HG03442 (cell line): ENCODE results near the gene MAP2K7.
"Not testable (repeated sequence)": the region's sequence is repeated elsewhere in the genome, so short reads cannot be mapped to it uniquely, and the experiment has no call there.

ENCODE experiments used
- ATAC-seq: cut with Tn5 transposase; IDR thresholded peaks from one replicate; pipeline ENCODE4 v1.9.1; 2021; ENCODE audit warnings: mild to moderate bottlenecking, moderate library complexity; ENCODE audit not compliant: unreplicated experiment

The MAP2K7 gene

DNA sequence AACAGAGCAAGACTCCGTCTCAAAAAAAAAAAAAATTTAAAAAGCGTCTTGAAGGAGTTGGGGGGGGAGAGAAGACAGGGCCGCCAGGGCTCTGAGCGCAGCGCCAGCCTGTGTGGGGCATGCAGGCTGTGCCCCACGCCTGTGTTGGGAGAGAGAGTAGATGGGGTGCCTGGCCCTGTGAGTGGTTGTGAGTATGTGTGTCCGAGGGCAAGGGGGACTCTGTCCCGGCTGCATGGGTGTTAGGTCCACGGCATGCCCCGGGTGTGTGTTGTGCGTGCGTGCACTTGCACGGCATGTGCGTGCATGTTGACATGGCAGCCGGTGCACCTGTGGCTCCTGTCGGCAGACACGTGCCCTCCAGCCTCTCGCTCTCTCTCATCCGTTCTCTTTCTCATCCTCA lies 3.4 kb downstream of the MAP2K7 start:
- ATAC-seq: no peak

DNA sequence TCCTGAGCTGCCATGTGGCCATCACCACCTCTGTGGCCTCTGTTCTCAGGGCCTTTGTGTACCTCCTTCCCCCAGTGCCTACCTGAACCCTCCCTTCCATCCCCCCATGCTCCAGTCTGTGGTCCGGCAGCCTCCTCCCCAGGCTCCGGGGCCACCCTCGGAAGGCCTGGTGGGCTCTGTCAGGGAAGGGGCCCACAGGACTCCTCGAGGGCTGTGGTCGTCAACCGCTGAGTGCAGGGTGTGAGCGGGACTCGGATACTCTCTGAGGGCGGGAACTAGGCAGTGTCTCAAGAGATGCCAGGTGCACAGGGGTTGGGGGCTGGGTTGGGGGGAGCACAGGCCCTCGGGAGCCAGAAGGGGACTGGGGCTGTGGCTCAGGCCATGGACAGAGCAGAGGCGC lies 3.9 kb downstream of the MAP2K7 start:
- no peak for ATAC-seq

- ATAC-seq: no peak
Measured at GRCh38 chr19:7908078-7908699, 4.5 kb downstream of the MAP2K7 start.

DNA sequence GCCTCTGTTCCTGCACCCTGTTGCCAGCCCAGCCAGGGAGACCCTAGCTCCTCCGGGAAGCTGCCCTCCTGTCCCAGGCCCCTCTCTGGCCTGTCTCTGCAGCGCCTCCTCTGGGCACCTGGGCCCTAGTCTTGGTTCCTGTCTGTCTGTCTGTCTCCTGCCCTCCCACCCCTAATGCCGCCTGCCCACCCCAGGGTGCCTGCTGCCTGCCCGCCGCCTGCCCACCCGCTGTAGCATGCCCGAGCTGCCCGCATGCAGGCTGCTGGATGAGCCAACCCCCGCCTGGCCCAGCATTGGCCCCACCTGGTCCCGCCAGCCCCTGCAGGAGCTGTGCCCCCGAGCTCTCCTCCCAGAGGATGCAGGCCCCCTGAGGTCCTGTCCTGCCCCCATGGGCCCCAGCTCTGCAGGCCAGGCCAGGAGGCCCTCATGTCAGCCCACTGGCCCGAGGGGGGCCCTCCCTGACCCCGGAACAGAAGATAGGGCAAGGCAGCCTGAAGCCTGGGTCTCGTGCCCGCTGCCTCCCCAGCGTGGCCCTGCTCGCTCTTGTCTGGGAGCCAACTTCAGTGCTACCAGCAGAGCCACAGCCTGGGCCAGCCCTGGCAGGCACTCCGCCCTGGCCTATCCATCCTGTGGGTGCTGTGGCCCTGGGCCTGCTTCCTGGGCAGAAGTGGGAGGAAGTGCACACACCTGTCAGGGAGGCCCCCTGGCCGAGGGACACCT lies 5.2 kb downstream of the MAP2K7 start:
- no peak for ATAC-seq

GRCh38 chr19:7909471-7910067 lies 5.9 kb downstream of the MAP2K7 start:
- no peak for ATAC-seq

DNA sequence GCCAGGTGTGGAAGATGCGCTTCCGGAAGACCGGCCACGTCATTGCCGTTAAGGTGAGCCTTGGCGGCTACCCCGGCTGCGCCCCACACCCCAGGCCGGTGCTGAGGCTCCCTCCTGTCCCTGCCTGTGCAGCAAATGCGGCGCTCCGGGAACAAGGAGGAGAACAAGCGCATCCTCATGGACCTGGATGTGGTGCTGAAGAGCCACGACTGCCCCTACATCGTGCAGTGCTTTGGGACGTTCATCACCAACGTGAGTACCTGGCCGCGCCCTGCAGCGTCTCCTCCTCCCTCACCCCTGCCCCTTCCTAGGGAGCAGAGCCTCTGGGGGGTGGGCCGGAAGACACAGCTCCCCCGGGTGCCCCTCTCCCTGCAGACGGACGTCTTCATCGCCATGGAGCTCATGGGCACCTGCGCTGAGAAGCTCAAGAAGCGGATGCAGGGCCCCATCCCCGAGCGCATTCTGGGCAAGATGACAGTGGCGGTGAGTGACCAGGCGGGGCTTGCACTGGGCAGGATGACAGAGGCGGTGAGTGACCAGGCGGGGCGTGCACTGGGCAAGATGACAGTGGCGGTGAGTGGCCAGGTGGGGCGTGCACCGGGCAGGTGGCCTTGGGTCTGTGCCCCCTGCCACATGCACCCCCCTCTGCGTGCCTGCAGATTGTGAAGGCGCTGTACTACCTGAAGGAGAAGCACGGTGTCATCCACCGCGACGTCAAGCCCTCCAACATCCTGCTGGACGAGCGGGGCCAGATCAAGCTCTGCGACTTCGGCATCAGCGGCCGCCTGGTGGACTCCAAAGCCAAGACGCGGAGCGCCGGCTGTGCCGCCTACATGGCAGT lies 6.9 kb downstream of the MAP2K7 start:
- no peak for ATAC-seq

DNA sequence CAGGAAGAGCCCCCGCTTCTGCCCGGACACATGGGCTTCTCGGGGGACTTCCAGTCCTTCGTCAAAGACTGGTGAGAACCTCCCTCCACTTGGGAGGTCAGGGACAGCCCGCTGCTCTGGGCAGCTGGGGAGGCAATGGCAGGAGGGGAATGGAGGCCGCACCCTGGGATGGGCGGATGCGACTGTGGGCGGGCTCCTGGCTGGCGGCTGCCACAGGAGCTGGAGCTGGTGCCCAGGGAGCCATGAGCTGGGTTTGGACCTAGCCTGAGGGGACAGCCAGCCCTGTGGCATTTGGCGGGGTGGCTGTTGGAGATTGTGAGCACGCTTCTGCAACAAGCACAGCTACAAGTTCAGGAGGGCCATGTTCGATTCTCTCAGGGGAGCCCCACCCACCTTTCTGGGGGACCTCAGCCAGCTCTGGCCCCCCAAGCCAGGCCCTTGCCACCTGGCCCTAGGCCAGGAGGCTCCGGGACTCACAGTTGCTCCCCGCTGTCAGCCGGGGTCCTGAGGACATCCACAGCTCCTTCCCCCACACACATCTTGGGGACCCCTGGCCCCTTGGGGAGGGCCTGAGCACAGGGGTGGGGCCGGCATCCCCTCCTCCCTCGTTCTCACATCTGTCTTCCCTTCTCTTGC lies 7.9 kb downstream of the MAP2K7 start:
- no peak for ATAC-seq

DNA sequence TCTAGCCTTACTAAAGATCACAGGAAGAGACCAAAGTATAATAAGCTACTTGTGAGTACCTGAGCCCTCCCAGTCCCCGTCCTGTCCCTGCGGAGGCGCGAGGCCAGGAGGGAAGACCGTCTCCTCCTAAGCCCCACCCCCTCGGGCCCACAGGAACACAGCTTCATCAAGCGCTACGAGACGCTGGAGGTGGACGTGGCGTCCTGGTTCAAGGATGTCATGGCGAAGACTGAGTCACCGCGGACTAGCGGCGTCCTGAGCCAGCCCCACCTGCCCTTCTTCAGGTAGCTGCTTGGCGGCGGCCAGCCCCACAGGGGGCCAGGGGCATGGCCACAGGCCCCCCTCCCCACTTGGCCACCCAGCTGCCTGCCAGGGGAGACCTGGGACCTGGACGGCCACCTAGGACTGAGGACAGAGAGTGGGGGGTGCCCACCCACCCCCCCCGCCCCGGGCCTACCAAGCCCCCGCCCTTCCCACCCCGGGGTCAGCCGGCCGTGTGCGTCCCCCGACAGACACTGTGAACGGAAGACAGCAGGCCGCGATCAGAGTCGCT lies 8.5 kb downstream of the MAP2K7 start:
- no peak for ATAC-seq

- no peak for ATAC-seq
Measured at GRCh38 chr19:7912697-7913564, 9.3 kb downstream of the MAP2K7 start.

DNA sequence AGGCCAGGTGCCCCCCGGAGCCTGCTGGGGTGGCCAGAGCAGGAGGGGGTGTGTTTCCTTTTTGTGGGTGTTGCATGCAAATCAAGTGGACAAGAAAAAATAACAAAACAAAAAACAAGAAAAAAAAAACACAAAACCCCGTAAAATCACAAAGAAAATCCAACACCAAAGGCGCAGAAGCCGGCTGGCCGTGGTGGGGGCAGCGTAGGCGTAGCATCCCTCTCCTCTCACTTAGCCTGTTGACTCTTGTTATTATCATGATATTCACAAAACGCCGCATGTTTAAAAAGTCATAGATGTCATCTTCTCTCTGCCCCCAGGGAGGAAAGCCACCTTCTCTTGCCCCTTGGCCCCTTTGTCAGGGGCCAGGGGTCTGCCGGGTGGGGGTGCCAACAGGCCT lies 10.0 kb downstream of the MAP2K7 start:
- no peak for ATAC-seq

GRCh38 chr19:7914099-7914498 lies 10.4 kb downstream of the MAP2K7 start:
- no peak for ATAC-seq

DNA sequence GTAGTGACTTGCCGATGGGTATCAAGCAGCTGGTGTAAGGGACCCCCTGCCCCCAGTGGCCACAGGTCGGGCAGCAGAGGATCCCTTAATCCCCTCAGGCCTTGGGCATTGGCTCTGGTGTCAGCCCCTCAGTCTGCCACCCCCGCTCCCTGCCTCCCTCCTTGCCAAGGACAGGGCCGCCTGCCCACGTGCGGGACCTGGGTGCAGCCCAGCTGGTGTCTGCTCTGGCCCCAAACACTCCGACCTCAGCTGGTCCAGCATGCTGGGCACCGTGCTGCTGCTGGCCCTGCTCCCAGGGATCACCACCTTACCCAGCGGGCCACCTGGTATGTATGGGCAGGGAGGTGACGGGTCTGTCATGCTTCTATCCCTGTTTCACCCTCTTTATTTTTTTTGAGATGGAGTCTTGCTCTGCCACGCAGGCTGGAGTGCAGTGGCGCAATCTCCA lies 10.9 kb downstream of the MAP2K7 start, which contains the start of gene TGFBR3L:
TSS of gene TGFBR3L (plus strand) at position 233 of the 448 bp plus-strand sequence.
- ATAC-seq: no peak

GRCh38 chr19:7915250-7916102 lies 11.8 kb downstream of the MAP2K7 start:
- ATAC-seq: no peak

DNA sequence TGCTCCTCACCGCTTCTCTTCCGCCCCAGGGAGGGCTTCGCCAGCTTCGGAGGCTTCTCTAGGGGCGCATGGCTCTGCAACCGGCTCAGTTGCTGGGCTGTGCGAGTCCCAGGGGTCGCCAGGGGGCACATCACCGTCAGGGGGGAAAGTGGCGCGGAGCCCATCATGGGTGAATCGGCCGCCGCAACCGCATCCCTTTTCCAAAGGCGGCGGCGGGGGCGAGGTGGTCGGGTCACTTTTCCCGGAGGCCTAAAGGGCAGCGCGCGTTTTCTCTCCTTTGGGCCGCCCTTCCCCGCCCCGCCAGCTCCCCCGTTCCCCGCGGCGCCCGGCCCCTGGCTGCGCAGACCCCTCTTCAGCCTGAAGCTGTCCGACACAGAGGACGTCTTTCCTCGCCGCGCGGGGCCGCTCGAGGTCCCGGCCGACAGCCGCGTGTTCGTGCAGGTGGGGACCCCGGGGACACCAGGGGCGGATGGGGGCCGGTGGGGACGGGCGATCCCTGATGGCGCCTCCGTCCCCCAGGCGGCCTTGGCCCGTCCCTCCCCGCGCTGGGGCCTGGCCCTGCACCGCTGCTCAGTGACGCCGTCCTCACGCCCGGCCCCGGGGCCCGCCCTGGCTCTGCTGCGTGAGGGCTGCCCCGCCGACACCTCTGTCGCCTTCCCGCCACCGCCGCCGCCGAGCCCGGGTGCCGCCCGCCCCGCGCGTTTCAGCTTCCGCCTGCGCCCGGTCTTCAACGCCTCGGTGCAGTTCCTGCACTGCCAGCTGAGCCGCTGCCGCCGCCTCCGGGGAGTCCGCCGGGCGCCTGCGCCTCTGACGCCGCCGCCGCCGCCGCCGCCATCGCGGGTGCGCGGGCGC lies 12.7 kb downstream of the MAP2K7 start:
- no peak for ATAC-seq

DNA sequence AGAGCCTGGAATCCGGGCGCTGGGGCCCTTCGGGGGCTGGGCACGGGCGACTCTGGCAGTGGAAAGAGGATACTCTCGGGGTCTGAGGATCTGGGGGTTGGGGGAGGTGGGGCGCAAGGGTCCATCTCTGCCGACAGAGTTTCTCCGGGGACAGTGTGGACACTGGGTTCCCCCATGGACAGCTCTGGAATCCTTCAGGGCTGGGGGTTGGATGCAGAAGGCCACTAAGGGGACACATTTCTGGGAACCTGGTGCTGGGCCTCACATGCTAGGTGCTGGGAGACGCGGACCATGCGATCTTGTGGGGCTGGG lies 13.2 kb downstream of the MAP2K7 start:
- ATAC-seq: no peak

DNA sequence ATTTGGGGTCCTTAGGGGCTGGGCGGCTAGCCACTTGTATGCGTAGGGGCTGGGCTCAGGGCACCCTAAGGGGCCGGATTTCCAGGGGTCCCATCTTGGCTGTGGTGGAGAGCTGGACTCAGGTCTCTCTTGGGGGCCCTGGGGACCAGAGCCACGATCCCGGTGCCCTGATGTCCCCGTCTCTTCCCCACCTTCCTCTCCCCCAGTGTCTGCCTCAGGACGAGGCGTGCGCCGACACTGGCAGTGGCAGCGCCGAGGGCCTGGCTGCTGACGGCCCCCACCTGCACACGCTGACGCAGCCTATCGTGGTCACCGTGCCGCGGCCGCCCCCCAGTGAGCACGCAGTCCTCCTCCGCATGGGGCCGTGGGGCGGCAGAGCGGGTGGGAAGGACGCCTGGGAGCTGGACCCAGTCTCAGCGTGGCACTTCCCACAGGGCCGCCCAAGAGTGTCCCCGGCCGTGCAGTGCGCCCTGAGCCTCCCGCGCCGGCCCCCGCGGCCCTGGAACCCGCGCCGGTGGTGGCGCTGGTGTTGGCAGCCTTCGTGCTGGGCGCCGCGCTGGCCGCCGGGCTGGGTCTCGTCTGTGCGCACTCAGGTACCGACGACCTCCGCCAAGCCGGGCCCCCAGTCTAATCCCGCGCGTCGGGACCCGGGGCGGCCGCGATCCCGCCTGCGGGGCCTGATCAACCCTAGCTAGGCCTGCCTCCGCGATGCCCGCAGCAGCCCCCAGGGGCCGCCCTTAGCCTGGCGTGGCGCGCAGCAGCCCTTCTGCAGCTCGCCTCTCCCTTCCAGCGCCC lies 13.8 kb downstream of the MAP2K7 start:
- no peak for ATAC-seq

- ATAC-seq: not testable (repeated sequence)
Measured at GRCh38 chr19:7918062-7918614, 14.5 kb downstream of the MAP2K7 start.
